HG02885 (cell line): ENCODE measurements around the gene WWOX.

ENCODE experiments used
- ATAC-seq: cut with Tn5 transposase; IDR thresholded peaks from one replicate; pipeline ENCODE4 v1.9.1; 2021; ENCODE audit warnings: mild to moderate bottlenecking; ENCODE audit not compliant: unreplicated experiment, poor library complexity

The WWOX gene

DNA sequence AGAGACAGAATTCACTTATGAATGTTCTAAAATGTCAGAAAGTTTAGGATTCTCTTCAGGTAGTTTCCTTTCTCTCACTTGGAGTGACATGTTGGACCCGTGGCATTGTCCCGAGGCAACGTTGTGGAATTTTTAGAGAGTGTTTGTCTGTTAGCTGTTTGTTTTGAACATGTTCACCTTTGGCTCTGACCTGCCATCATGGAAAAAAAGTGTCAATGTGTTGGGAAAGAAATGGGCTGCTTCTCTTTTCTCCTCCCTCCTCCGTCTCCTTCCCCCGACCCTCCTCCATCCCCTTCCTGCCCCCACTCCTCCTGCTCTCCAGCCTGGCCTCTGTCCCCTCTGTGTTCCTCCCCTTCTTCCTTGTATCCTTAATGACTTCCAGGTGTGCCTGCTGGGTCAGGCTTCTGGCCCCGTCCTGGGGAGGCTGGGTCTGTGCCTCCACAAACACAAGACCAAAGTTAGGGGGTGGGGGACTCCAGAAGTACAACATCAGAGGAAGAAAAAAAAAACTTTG, 1038.0 kb downstream of the WWOX start:
- no peak for ATAC-seq

DNA sequence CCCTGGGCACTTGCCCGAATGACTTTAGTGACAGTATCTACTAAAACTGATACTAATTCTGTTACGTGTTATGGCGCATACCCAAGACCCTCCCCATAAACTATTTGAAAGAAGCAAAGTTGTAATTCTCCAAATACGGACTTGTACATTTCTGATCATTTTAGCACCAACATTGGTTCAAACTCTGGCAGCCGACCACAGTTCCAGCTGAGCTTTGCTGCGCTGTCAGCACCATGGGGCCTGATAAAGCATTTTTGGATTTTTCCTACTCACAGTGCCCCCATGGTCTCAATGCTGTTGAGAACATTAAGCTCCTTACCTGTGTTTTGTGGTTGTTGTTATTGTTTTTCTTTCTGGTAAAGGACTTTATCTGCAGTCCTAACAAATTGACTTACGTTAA, 1040.3 kb downstream of the WWOX start:
- no peak for ATAC-seq

DNA sequence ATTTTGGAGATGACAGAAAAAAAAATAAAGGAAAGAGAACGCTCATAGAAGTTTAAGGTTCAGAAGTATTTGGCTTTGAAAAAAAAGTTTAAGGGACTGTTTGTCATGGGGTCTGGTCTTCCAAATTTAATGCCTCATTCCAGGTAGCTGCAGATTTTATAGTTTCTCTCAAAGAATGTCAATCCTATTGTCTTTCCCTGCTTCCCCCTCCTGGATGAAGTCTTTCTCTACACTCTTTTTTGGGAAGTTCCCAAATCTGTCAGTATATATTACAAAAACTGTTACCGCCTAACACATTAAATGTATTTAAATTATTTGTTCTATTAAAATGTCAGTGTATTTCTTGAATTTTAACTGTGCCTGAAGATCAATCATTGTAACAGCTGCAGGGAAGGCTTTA, 1043.6 kb downstream of the WWOX start:
- no peak for ATAC-seq

DNA sequence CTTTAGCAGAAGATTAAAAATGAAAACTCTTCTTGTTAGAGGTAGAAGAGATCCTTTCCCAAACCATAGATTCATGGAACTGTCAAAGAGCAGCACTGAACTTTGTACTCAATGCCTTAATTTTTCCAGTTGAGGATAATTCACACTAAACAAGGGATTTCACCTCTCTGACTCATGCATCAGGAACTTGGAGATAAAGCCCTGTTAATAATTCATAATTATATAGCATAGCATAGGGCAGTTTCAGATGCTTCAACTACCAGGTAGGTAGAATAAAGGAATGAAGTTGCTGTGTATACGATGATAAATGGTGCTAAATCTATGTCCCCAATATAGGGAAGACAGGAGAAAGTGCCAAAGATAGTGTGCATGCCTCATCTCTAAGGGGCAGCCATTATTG, 1050.7 kb downstream of the WWOX start:
- no peak for ATAC-seq

DNA sequence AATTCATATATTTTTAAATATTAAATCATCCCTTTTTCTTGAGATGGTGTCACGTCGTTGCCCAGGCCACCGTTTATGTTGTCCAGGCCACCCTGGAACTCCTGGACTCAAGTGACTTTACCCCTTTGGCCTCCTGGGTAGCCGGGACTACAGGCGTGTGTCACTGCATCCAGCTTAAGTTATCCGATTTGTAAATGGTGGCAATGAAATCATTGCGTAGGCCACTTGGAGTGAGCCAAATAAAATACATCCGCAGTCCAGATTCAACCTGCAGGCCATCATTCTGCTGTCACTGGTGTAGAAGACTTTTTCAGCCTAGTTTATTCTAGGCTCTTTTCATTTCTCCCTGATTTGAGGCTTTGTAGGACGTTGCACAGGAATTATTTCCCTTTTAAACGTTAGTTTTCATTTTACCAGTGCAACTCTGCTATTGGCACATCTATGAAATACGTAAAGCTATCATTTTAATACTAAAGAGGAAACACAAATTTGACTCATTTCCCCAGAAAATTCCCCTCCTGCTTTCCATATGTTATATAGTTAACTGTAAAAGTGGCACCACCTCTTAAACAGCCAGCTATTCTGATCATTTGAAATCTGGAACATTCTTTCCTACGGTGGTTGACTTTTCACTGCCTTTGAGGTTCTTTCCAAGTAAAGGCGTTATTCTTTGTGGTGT, 1051.3 kb downstream of the WWOX start:
- no peak for ATAC-seq

DNA sequence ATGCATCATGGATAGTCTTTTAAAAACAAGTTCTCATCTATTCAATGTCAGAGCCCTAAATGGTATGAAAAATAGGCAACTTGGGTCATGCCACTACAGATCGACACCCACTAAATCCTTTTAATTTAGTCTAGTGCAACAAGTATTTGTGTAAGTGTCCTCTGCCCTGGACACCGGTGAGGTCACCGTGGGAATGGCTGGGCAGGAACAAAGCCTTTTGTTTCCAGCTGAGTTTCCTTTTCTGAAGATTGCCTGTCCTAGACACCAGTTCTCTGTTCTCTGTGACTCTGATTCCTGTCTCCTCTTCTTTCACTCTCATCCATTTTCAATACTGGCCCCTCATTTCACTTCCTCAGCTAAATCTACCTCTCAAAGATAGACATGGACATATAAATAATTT, 1054.6 kb downstream of the WWOX start:
- ATAC-seq, result no peak

DNA sequence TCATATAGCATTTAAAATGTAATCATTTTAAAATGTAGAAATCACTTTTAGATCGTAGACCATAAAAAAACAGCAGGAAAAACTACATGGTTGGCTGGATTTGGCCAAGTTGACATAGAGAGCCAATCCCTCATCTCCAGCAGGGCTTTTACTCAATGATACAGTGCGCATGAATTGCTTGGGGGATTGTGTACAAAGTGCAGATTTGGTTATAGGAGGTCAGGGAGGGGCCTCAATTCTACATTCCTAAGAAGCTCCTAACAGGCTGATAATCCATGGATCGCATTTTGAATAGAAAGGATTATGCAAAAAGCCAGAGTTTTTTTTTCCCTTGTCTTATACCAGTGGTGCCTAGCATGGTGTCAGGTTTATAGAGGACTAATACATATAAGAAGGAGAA, 1056.0 kb downstream of the WWOX start:
- no peak for ATAC-seq

DNA sequence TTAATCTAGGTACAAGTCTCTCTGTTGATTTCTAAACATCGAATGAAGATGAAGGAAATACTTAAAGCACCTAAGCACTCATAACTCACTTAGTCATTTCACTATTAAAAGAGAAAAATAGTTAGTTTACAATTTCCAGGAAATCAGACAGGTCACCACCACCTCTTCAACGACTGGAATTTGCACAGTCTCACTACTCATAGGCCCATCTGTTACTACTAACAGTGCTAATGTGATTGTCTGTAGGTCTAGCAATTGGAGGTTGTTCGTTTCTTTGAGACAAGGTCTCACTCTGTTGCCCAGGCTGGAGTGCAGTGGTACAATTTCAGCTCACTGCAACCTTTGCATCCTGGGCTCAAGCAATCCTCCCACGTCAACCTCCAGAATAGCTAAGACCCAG, 1056.5 kb downstream of the WWOX start:
- ATAC-seq, result no peak

DNA sequence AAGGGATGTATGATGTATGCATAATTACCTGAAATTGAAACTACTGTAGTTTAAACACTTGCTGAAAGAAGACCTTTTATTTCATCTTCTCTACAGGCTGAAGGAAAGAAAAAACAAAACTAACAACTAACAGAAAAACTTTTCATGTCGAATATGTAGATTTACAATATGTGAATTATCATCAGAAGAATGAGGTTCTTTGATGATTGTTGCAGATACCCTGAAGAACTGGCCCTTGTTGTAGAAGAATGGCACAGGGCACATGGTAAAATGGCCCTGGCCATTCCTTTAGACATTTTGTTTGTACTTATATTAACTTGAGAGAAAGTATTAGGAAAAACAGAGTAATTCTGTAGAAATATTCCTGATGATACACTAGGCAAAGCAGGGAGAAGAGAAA, 1057.3 kb downstream of the WWOX start:
- no peak for ATAC-seq

DNA sequence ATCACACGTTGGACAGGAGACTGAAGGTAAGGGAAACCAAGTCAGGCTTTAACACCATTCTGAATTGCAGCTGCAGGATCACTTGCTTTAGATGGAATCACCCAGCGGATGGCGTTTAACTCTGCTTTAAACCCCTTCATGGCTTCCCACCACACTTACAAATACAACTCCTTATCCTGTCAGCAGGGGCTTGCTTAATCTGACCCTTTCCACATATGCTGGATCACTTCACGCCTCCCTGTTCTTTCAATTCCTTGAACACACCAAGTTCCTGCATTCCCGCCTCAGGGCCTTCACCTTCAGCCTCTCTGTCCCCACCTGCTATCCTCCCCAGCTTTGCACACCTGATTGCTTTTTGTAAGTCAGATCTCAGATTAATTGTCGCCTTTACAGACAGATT, 1058.9 kb downstream of the WWOX start:
- no peak for ATAC-seq

DNA sequence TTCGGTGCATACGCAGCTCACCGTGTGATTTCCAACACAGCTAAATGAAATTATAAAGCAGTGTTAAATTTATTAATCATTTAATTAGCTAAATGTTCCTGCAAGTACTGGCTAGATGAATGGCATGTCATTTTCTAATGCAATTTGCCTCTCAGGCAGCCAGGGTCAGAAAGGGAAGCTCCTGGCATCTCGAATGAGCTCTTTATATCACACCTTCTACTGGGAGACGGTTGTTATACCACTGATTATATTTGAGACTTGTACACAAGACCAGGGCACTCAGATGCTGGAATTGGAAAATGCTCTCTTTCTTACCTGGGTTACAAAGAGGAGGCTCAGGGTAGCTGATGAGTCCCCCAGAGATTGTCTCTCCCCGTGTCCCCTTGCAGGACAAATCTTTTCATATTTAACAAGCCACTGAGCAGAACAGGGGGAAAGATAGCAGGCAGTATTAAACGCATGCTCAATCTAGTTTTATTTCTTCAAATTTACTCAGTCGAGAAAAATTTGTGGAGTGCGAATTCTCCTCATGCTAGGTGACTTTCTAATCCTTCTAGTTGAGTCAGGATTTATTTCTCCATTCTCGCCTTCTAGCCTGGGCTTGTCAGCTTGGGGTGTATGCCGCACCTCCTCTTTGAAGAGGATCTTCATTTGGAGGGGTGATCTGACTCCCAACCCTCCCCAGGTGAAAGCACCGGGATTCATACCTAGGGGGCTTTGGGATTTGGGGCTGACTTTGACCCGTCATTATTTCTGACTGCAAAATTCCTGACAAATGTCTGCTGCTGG, 1060.0 kb downstream of the WWOX start:
- no peak for ATAC-seq

DNA sequence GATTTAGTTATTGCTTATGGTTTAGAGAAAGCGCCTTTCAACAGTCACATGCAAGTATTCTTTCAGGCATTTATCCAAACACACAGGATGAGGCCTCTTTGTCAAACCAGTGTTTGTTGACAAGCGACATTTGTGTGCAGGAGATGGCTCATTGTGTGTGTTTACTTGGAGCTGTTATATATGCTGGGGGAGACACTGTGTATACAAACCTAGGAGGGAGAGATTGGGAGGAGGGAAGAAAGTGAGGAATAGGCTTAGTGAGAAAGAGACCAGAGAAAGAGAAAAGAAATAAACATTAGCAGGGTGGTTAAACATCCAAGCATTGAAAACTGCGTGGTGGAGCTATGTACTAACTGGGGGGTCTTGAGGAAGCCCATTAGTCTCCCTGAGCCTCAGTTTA, 1063.5 kb downstream of the WWOX start:
- no peak for ATAC-seq

DNA sequence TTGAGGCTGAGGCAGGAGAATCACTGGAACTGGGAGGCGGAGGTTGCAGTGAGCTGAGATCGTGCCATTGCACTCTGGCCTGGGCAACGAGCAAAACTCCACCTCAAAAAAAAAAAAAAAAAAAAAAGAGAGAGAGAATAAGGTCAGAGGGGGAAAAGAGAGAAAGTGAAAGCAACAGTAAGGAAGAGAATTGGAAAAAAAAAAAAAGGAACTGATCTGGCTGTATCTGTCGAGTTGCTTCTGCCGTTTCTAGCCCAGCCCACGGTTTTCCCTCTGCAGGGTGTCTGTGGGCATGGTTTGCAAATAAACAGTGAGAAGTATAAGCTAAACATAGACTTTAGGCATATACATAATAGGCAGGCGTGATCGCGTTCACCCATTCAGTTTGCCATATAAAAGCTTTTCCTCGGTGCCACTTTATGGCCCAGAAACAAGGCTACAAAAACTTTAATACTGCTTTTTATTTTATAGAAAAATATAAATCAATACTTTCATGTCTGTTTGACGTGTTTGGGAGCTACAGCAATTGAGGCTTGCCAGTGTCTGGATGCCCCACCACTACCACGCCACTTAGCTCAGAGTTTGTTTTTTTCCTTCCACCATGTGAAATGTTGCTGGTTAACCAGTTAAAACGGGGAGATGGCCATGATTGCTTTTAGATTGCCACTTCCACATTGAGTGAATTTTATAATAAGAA, 1064.4 kb downstream of the WWOX start:
- no peak for ATAC-seq

DNA sequence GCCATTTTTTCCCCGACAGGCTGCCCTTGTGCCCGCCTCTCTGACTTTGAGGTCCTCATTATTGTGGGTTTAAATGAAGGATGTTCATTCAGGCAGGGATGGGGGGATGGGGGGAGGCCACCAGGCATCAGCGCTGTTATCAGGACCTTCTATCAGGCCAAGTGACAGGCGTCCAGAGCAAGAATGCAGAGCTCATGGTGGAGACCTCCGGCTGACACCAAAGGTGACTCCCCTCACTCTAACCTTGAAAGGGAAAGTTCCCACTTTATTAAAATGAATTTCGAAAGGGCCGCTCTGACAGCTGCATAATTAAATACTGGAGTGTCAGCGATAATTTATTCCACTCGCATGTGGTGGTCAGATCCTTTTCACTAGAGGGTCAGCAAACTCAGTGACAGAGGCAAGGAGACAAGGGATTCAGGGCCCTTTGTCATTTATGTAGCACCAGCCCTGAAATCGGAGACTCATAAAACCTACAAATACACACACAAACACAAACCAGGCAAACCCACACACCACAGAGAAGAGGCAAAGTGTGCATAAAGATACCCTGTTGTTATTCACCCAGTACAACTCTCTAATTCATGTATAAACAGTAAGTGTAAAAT, 1065.0 kb downstream of the WWOX start:
- ATAC-seq, result no peak

DNA sequence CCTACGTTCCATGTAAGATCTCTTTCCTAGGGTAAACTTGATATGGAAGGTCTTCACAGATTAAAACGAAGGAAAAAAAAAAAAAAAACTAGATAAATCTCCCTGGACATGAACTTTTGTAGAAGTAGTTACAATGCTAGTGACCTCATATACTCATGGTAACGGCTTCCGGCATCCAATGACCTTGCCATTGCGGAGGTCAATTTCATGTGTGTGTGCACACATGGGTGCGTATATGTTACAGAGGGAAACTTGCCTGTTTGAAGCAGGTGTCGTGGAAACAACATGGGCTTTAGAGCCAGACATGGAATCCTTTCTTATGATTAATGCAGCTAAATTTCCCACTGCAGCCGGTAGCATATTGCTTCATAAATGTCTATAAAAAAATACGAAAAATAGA, 1065.6 kb downstream of the WWOX start:
- ATAC-seq, result no peak

DNA sequence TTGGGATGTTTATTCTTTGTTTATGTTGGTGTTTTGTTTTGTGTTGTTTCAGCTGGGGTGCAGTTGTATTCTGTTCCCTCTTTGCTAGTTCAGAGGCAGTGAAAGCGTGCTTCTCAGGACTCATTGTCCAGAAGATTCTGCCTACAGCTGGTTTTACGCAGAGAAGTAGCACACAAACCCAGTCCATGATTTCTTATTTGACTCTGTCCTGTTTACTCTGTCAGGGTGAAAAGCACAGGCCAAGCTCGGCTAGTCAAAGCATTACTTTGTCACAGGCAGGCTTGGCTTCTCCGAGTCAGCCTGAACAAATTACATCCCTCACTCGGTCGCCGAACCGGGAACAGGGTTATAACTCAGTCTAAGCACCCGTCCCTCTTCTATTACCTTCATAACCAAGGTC, 1066.1 kb downstream of the WWOX start:
- no peak for ATAC-seq

DNA sequence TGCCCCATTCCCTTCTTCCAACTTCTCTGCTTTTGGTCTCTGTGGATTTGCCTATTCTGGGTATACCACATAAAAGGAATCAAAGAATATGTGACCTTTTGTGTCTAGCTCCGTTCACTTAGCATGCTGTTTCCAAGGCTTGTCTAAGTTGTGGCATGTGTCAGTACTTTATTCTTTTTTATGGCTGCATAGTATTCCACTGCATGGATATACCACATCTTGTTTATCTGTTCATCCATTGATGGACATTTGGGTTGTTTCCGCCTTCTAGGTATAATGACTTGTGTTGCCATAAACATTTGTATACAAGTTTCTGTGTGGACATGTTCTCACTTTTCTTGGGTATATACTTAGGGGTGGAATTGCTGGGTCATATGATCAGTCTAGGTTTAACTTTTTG, 1068.4 kb downstream of the WWOX start:
- ATAC-seq, result no peak

DNA sequence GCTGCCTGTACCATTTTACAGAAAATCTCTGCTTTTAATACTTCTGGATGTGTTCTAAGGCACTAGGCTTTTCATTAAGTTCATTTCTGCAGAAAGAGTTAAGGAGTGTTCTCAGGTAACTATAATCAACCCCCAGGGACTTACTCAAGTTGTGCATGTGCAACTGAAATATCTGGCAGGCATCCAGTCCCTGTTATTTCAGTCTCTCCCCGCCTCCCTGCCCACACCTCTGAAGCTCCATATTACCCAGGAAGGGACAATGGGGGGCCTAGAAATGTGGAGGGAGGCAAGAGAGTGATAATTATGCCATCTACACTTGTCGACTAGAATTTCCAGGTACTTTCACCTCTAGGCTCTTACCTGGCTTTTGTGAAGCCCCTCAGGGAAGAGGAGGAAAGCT, 1068.9 kb downstream of the WWOX start:
- ATAC-seq, result no peak

DNA sequence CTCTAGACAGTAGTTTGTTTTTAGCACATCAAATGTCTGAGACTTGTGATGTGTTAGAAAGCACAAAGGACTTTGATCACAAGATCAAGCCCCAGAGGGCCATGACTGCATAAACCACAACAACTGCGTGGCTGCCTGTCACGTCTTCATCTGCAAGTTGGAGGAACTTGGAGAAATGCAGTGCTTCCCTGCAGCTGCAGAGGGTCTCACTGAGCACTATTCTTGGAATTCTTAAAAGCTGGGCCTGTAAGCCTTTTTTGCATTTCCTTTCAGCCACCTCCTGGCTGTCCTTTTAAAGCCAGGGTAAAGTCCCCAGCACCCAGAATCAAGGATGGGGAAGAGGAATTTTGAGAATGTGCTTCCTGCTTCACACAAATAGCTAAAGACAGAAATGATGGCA, 1069.8 kb downstream of the WWOX start:
- no peak for ATAC-seq

DNA sequence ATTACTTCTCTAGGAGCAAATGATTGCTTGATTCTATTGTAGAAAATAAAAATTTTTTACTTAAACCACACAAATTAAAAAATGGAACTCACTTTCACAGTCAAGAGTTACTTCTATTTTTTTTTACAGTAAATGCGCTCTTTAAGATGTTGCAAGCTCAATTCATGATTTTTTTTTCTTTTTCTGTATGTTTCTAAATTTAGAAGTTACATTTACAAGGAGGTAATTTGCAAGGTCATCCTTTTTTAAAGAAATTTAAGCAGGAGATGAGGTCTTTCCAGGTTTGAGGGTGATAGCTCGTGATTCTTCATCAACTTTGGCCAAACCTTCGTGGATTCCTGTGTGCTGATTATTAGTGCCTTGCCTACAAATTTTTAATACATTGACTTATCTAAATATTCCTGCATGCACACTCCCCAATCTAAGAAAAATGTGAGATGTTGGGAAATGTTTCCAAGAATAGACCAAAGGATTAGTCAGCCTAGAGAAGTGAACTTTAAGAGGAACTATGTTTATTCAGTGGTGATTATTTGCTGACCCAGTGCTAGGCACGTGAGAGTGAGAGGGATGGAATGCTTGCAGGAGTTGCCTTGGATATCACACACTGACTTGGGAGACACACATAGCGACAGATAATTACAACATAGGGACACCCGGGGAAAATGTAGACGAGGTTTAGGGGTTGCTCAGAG, 1071.2 kb downstream of the WWOX start:
- no peak for ATAC-seq
